ENCODE measurements around the gene KIAA0319L. TPM values are rescaled to one million over a fixed set of nuclear protein-coding genes. Genes with fewer than 3 reads are reported as not detected.

The KIAA0319L gene
- total and polyA plus RNA-seq, 2 donors (not counting 3 experiments of a cell fraction or from before 2014, with no cell fraction given): 31.4 to 43.4 TPM

DNA sequence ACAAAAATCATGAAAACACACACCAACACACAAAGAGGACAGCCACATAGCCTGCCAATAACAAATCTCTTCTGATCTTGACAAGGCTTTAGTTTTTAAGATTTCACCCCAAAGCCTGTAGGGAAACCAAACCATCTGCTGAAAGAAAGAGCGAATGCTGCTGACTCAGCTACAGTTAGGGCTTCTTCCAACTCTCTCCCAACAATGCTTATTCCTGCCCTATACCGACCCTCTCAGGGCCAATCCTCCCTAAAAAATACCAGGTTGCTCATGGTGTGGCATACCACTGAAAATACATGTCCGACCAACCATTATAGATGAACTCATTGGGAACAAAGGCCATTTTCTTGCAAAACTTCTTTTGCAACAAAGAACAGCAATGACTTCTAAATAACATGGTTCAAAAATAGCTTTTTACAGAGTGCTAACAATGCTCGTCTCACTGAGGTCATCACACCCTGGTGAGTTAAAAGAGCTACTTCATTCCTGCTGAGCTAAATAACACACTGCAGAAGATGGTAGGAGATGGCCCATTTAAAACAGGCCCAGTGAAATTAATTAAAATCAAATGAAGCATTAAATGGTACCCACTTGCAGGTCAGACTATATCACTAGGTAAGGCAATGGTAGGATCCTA lies 86.1 kb downstream of the KIAA0319L start:
- H2AFZ ChIP-seq (ENCODE audit: low read depth, low read length): no peak overlapping the region
- peaks cover 5% of the 10 kb centered on the region for H3K4me1 ChIP-seq (ENCODE audit: control insufficient read depth, extremely low read depth, insufficient read depth, low read length)
- no peaks in the 10 kb centered on the region for H3K9me3 ChIP-seq (replicated peaks; ENCODE audit: control insufficient read depth, insufficient read depth, low read length)
- no peaks in the 10 kb centered on the region for H4K20me1 ChIP-seq (replicated peaks; ENCODE audit: control insufficient read depth, extremely low read depth, insufficient read depth, low read length)
- H3K27me3 ChIP-seq (ENCODE audit: control insufficient read depth in 2 of 2, insufficient read depth in 2 of 2, low read length in 2 of 2): no peaks in the 10 kb centered on the region
- intact Hi-C loops (cut with micrococcal nuclease): no loop called here
- H3K36me3 ChIP-seq (ENCODE audit: control insufficient read depth in 2 of 2, extremely low read depth in 1 of 2, insufficient read depth in 2 of 2, low read length in 2 of 2): no peaks in the 10 kb centered on the region
- H3K4me3 ChIP-seq (replicated peaks in 1 of 3; ENCODE audit: insufficient read depth in 1 of 3, low read depth in 1 of 3, low read length in 3 of 3): no peak overlapping the region
- H3K27ac ChIP-seq (ENCODE audit: insufficient read depth, low read depth, low read length): no peak overlapping the region
- TF ChIP-seq POLR2AphosphoS5 (IDR thresholded peaks at IDR 0.05; ENCODE audit: insufficient read depth, low read depth, low read length) (no peak), GATA2 (IDR thresholded peaks at IDR 0.05; ENCODE audit: insufficient read depth, insufficient read length, low read depth, low read length) (no peak), MYC (IDR thresholded peaks at IDR 0.05; ENCODE audit: low read depth, low read length) (no peak), FOS (IDR thresholded peaks at IDR 0.05; ENCODE audit: borderline replicate concordance, insufficient read depth, low read length) (no peak), POLR2A (IDR thresholded peaks at IDR 0.05; ENCODE audit: low read depth, low read length) (no peak), JUN (IDR thresholded peaks at IDR 0.05; ENCODE audit: borderline replicate concordance, insufficient read depth, insufficient read length, low read depth) (no peak)
- TF ChIP-seq, protein P1, sequence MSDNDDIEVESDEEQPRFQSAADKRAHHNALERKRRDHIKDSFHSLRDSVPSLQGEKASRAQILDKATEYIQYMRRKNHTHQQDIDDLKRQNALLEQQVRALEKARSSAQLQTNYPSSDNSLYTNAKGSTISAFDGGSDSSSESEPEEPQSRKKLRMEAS (IDR thresholded peaks at IDR 0.05; ENCODE audit: insufficient read depth, insufficient read length): no peak
- no peak overlapping the region for H3K4me2 ChIP-seq (ENCODE audit: insufficient read depth, low read length)
- CTCF ChIA-PET: interaction anchor here (1.7 kb wide), 1 partner anchor 94 kb away, joined by 4 read pairs; no protein-coding TSS in a partner anchor
- no peak for DNase-seq (ENCODE audit: low read depth, low spot score)
- BruUV-seq (replicated peaks): no TSS peak
- dilution Hi-C loops (cut with MboI; ENCODE audit: extremely low pct_ligation_motif_present, low sequenced_read_pairs): no loop called here
- H3K9ac ChIP-seq (replicated peaks; ENCODE audit: extremely low read depth, insufficient read depth, low read length): no peak overlapping the region
- no peaks in the 10 kb centered on the region for H3K79me2 ChIP-seq (ENCODE audit: control insufficient read depth, insufficient read depth, low read length)
- POLR2A ChIA-PET: no interaction called here
- no peaks in the 10 kb centered on the region for H3K9me1 ChIP-seq (replicated peaks; ENCODE audit: control insufficient read depth, extremely low read depth, insufficient read depth, low read length)
- no peak for FAIRE-seq

DNA sequence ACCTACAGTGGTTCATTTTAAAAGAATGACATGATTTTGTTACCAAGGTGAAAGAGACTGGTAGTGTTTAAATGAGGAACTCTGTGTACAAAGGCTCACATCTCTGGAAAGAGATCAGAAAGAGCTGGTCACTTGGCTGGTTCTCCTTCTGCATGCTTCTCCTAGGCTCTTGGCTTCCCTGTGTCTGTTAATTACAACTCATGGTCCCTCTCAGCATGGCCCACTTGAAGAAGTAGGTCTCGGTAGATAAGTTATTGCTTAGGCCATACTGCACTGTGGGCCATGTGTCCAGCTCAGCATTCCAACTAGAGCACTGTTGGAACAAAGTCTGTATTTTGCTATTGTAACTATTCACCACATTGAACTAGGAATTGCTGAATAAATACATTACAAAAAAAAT lies 91.1 kb downstream of the KIAA0319L start:
- H4K20me1 ChIP-seq (replicated peaks; ENCODE audit: control insufficient read depth, extremely low read depth, insufficient read depth, low read length): no peaks in the 10 kb centered on the region
- H3K36me3 ChIP-seq (ENCODE audit: control insufficient read depth in 2 of 2, extremely low read depth in 1 of 2, insufficient read depth in 2 of 2, low read length in 2 of 2): peaks cover 3 to 4% of the 10 kb centered on the region in 2 experiments
- DNase-seq (ENCODE audit: low read depth, low spot score) (no peak), FAIRE-seq (no peak)
- CTCF ChIA-PET: interaction anchor here (1.2 to 1.6 kb wide), 3 partner anchors 10 to 99 kb away, joined by 5 to 6 read pairs (median 6); no protein-coding TSS in a partner anchor
- no peak overlapping the region for H3K9ac ChIP-seq (replicated peaks; ENCODE audit: extremely low read depth, insufficient read depth, low read length)
- H3K4me3 ChIP-seq (replicated peaks in 1 of 3; ENCODE audit: insufficient read depth in 1 of 3, low read depth in 1 of 3, low read length in 3 of 3): no peak overlapping the region
- BruUV-seq (replicated peaks): no TSS peak
- POLR2A ChIA-PET: no interaction called here
- no peaks in the 10 kb centered on the region for H3K9me3 ChIP-seq (replicated peaks; ENCODE audit: control insufficient read depth, insufficient read depth, low read length)
- no peak overlapping the region for H2AFZ ChIP-seq (ENCODE audit: low read depth, low read length)
- dilution Hi-C loops (cut with MboI; ENCODE audit: extremely low pct_ligation_motif_present, low sequenced_read_pairs) (no loop called here), intact Hi-C loops (cut with micrococcal nuclease) (no loop called here)
- no peaks in the 10 kb centered on the region for H3K79me2 ChIP-seq (ENCODE audit: control insufficient read depth, insufficient read depth, low read length)
- H3K4me1 ChIP-seq (ENCODE audit: control insufficient read depth, extremely low read depth, insufficient read depth, low read length): peaks cover 5% of the 10 kb centered on the region
- H3K4me2 ChIP-seq (ENCODE audit: insufficient read depth, low read length): no peak overlapping the region
- TF ChIP-seq EZH2 (IDR thresholded peaks at IDR 0.05; ENCODE audit: borderline replicate concordance, low read depth, low read length, severe bottlenecking): no peak
- no peak for TF ChIP-seq POLR2A (IDR thresholded peaks at IDR 0.05; ENCODE audit: low read depth, low read length)
- TF ChIP-seq, protein P1 (IDR thresholded peaks at IDR 0.05; ENCODE audit: insufficient read depth, insufficient read length): no peak
- no peak for TF ChIP-seq POLR2AphosphoS5 (IDR thresholded peaks at IDR 0.05; ENCODE audit: insufficient read depth, low read depth, low read length)
- TF ChIP-seq GATA2 (IDR thresholded peaks at IDR 0.05; ENCODE audit: insufficient read depth, insufficient read length, low read depth, low read length): no peak
- TF ChIP-seq FOS (IDR thresholded peaks at IDR 0.05; ENCODE audit: borderline replicate concordance, insufficient read depth, low read length): no peak
- TF ChIP-seq JUN (IDR thresholded peaks at IDR 0.05; ENCODE audit: borderline replicate concordance, insufficient read depth, insufficient read length, low read depth): no peak
- TF ChIP-seq, protein P2, sequence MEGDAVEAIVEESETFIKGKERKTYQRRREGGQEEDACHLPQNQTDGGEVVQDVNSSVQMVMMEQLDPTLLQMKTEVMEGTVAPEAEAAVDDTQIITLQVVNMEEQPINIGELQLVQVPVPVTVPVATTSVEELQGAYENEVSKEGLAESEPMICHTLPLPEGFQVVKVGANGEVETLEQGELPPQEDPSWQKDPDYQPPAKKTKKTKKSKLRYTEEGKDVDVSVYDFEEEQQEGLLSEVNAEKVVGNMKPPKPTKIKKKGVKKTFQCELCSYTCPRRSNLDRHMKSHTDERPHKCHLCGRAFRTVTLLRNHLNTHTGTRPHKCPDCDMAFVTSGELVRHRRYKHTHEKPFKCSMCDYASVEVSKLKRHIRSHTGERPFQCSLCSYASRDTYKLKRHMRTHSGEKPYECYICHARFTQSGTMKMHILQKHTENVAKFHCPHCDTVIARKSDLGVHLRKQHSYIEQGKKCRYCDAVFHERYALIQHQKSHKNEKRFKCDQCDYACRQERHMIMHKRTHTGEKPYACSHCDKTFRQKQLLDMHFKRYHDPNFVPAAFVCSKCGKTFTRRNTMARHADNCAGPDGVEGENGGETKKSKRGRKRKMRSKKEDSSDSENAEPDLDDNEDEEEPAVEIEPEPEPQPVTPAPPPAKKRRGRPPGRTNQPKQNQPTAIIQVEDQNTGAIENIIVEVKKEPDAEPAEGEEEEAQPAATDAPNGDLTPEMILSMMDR (IDR thresholded peaks at IDR 0.05; ENCODE audit: extremely low read depth in 1 of 2, insufficient read depth in 1 of 2, low read depth in 1 of 2, low read length in 2 of 2): no peak
- no peak for TF ChIP-seq MYC (IDR thresholded peaks at IDR 0.05; ENCODE audit: low read depth, low read length)
- H3K9me1 ChIP-seq (replicated peaks; ENCODE audit: control insufficient read depth, extremely low read depth, insufficient read depth, low read length): no peaks in the 10 kb centered on the region
- no peaks in the 10 kb centered on the region for H3K27me3 ChIP-seq (ENCODE audit: control insufficient read depth in 2 of 2, insufficient read depth in 2 of 2, low read length in 2 of 2)
- no peak overlapping the region for H3K27ac ChIP-seq (ENCODE audit: insufficient read depth, low read depth, low read length)
